DOHH2 (cell line): ENCODE results near the gene RPTOR.

Experiments
- EZH2phosphoT487 ChIP-seq: fragments of 200-600 bp; sonication (generic); IDR thresholded peaks from 2 replicates; pipeline ENCODE4 v1.6.1; 2017; ENCODE audit warnings: borderline replicate concordance, mild to moderate bottlenecking, antibody characterized with exemption, low read length, moderate library complexity, mixed read lengths
- TF ChIP-seq, protein P1 (sequence below): fragments of 200-600 bp; sonication (generic); IDR thresholded peaks from one replicate; pipeline ENCODE4 v1.5.1; 2014; ENCODE audit warnings: antibody characterized with exemption, mild to moderate bottlenecking, low read depth, low read length; ENCODE audit not compliant: poor library complexity, severe bottlenecking

DNA sequence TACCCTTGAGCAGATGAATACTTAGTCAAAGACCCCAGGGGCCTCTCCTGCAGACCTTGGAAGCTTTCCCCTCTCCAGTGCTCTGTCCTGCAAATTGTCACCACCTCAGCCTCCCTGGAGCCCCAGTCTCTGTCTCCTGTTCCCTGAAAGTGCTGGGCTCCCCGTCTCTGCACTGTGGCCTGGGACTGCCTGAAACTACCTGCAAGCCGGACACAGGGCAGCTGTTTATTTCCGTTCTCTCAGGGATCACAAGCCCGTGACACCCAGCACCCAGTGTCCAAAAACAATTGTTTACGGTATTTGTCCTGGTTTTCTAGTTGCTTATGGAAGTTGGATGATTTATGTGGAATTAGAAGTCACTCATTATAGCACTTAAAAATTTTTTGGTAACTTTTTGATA, 365.4 kb downstream of the RPTOR start:
- TF ChIP-seq, protein P1, sequence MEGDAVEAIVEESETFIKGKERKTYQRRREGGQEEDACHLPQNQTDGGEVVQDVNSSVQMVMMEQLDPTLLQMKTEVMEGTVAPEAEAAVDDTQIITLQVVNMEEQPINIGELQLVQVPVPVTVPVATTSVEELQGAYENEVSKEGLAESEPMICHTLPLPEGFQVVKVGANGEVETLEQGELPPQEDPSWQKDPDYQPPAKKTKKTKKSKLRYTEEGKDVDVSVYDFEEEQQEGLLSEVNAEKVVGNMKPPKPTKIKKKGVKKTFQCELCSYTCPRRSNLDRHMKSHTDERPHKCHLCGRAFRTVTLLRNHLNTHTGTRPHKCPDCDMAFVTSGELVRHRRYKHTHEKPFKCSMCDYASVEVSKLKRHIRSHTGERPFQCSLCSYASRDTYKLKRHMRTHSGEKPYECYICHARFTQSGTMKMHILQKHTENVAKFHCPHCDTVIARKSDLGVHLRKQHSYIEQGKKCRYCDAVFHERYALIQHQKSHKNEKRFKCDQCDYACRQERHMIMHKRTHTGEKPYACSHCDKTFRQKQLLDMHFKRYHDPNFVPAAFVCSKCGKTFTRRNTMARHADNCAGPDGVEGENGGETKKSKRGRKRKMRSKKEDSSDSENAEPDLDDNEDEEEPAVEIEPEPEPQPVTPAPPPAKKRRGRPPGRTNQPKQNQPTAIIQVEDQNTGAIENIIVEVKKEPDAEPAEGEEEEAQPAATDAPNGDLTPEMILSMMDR = no peak
- TF ChIP-seq EZH2phosphoT487 = no peak
